GM12873 (cell line): ENCODE data around the gene DAB1.

Experiments used
- TF ChIP-seq, protein P1 (sequence below): IDR thresholded peaks from 2 replicates; pipeline ENCODE4 v1.5.1; 2012; ENCODE audit warnings: low read depth, mild to moderate bottlenecking, moderate library complexity, low read length, control low read depth; ENCODE audit not compliant: insufficient read depth; ENCODE audit errors: missing control alignments

Gene DAB1

DNA sequence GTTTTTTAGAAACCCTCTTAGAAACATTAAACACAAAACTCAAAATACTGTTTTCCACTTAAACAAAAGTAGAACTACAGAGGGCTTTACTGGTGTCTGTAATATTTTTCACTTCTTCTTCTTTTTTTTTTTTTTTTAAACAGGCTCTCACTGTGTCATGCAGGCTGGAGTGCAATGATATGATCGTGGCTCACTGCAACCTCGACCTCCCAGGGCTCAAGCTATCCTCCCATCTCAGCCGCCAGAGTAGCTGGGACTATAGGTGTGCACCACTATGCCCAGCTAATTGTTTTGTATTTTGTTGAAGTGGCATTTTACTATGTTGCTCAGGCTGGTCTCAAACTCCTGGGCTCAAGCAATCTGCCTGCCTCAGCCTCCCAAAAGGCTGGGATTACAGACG, 194.8 kb downstream of the DAB1 start:
- TF ChIP-seq, protein P1, sequence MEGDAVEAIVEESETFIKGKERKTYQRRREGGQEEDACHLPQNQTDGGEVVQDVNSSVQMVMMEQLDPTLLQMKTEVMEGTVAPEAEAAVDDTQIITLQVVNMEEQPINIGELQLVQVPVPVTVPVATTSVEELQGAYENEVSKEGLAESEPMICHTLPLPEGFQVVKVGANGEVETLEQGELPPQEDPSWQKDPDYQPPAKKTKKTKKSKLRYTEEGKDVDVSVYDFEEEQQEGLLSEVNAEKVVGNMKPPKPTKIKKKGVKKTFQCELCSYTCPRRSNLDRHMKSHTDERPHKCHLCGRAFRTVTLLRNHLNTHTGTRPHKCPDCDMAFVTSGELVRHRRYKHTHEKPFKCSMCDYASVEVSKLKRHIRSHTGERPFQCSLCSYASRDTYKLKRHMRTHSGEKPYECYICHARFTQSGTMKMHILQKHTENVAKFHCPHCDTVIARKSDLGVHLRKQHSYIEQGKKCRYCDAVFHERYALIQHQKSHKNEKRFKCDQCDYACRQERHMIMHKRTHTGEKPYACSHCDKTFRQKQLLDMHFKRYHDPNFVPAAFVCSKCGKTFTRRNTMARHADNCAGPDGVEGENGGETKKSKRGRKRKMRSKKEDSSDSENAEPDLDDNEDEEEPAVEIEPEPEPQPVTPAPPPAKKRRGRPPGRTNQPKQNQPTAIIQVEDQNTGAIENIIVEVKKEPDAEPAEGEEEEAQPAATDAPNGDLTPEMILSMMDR, result no peak

DNA sequence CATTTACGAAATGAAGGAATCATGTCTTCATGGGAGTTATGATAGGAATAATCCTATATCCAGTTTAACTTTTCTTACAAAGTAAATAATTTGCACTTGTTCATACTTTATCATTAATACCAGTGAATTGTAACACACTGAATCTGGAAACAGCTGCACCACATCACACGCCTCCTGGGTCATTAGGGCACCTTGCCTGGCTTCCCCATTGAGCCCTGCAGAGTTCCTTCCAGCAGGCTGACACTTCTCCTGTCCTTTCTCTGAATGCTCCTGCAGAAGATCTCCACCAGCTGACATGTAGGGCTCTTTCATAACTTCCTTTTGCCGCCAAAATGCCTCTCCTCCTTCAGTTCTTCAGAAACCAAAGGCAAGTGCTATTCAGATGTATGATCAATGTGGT, 201.1 kb downstream of the DAB1 start:
- TF ChIP-seq, protein P1, result no peak

DNA sequence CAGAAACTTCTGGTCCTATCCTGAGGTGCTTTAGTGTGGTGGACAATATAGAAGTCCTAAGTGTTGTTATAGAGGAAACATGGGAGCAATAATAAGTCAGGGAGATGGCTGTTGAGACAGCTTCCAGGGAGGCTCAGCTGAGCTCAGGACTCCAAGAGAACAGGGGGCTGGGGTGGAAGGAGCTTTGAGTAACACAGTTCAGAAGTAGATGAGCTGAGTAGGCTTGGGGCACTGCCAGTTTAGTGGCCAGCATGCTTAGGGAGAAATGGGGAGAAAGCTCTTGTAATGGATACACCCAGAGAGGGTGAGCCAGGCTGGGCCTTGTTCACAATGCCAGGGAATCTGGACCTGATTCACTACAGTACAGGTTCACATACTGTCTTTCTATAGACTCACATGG, 201.6 kb downstream of the DAB1 start:
- TF ChIP-seq, protein P1, result no peak

DNA sequence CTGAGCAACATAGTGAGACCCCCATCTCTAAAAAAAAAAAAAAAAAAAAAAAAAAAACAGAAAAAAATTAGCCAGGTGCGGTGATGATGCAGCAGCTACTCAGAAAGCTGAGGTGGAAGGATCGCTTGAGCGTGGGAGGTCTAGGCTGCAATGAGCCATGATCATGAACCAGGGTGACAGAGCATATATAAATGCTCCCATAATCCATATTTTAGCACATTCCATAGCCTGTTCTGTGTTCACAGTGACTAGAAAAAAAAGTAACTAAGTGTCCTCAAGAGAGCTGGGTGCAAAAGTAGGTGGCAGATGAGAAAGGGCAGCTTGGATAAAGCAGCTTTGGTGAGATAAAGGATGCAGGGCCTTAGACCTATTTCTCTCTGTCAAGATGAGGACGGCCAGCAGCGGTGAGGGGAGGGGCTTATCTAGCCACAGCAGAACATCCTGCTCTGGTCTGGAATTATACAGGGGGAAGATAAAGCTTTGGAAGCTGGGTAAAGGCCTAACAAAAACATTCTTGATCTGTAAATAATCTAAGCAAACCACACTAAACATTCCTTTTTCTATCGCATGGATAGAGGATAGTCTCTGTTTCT, 205.3 kb downstream of the DAB1 start:
- TF ChIP-seq, protein P1, result no peak

- TF ChIP-seq, protein P1, result no peak
These were observed 206.0 kb downstream of the DAB1 start for GRCh38 chr1:57217905-57218304.

- TF ChIP-seq, protein P1, result no peak
These were observed 208.8 kb downstream of the DAB1 start for GRCh38 chr1:57214951-57215575.

- TF ChIP-seq, protein P1, result no peak
These were observed 213.0 kb downstream of the DAB1 start for GRCh38 chr1:57210881-57211280.

GRCh38 chr1:57209495-57209894, 214.4 kb downstream of the DAB1 start:
- TF ChIP-seq, protein P1, result no peak
